ENCODE data around the gene TCP1.

The TCP1 gene

DNA sequence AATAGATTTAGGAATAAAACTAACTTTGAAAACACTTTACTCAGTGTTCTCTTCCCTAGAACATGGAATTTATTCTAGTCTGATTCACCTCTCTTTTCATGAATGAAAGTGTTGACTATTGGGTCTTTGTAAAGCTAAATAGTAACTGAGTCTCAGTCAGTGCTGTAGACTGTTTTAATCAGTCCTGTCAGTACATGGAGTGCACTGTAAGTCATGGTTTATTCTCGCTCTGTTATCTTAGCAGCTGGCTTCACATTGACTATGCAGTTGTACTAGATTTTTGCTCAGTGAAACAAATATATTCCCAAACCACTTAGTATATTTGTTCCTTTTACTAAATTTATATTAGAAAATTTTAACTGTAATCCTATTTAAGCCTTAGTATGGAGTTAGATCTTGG is 42.6 kb downstream of the TCP1 start:
- ATAC-seq = no peak
- no peak for TF ChIP-seq ZFP3 (CRISPR knock-in tag; IDR thresholded peaks at IDR 0.05)
- TF ChIP-seq ZC3H10 (CRISPR knock-in tag; IDR thresholded peaks at IDR 0.05) = no peak
- TF ChIP-seq ZNF70 (CRISPR knock-in tag; IDR thresholded peaks at IDR 0.05) = no peak
- no peak for TF ChIP-seq CSDC2 (CRISPR knock-in tag; IDR thresholded peaks at IDR 0.05)
- TF ChIP-seq ESRRG (CRISPR knock-in tag; IDR thresholded peaks at IDR 0.05) = no peak
- no peak for TF ChIP-seq OSR1 (CRISPR knock-in tag; IDR thresholded peaks at IDR 0.05)
- TF ChIP-seq GLIS3 (CRISPR knock-in tag; IDR thresholded peaks at IDR 0.05) = no peak
- TF ChIP-seq ZNF8 (CRISPR knock-in tag; IDR thresholded peaks at IDR 0.05) = no peak
- no peak for TF ChIP-seq BACH2 (CRISPR knock-in tag; IDR thresholded peaks at IDR 0.05; ENCODE audit: borderline replicate concordance)
- TF ChIP-seq ZNF565 (CRISPR knock-in tag; conservative IDR thresholded peaks at IDR 0.05; ENCODE audit: low read depth) = no peak
- TF ChIP-seq RARB (CRISPR knock-in tag; IDR thresholded peaks at IDR 0.05) = no peak
- TF ChIP-seq, protein P1, sequence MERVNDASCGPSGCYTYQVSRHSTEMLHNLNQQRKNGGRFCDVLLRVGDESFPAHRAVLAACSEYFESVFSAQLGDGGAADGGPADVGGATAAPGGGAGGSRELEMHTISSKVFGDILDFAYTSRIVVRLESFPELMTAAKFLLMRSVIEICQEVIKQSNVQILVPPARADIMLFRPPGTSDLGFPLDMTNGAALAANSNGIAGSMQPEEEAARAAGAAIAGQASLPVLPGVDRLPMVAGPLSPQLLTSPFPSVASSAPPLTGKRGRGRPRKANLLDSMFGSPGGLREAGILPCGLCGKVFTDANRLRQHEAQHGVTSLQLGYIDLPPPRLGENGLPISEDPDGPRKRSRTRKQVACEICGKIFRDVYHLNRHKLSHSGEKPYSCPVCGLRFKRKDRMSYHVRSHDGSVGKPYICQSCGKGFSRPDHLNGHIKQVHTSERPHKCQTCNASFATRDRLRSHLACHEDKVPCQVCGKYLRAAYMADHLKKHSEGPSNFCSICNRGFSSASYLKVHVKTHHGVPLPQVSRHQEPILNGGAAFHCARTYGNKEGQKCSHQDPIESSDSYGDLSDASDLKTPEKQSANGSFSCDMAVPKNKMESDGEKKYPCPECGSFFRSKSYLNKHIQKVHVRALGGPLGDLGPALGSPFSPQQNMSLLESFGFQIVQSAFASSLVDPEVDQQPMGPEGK (CRISPR knock-in tag; IDR thresholded peaks at IDR 0.05; ENCODE audit: borderline replicate concordance) = no peak
- TF ChIP-seq ARNTL (CRISPR knock-in tag; IDR thresholded peaks at IDR 0.05; ENCODE audit: borderline replicate concordance, low read depth) = no peak
- TF ChIP-seq, protein P2, sequence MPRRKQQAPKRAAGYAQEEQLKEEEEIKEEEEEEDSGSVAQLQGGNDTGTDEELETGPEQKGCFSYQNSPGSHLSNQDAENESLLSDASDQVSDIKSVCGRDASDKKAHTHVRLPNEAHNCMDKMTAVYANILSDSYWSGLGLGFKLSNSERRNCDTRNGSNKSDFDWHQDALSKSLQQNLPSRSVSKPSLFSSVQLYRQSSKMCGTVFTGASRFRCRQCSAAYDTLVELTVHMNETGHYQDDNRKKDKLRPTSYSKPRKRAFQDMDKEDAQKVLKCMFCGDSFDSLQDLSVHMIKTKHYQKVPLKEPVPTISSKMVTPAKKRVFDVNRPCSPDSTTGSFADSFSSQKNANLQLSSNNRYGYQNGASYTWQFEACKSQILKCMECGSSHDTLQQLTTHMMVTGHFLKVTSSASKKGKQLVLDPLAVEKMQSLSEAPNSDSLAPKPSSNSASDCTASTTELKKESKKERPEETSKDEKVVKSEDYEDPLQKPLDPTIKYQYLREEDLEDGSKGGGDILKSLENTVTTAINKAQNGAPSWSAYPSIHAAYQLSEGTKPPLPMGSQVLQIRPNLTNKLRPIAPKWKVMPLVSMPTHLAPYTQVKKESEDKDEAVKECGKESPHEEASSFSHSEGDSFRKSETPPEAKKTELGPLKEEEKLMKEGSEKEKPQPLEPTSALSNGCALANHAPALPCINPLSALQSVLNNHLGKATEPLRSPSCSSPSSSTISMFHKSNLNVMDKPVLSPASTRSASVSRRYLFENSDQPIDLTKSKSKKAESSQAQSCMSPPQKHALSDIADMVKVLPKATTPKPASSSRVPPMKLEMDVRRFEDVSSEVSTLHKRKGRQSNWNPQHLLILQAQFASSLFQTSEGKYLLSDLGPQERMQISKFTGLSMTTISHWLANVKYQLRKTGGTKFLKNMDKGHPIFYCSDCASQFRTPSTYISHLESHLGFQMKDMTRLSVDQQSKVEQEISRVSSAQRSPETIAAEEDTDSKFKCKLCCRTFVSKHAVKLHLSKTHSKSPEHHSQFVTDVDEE (CRISPR knock-in tag; IDR thresholded peaks at IDR 0.05) = no peak
- TF ChIP-seq, protein P3, sequence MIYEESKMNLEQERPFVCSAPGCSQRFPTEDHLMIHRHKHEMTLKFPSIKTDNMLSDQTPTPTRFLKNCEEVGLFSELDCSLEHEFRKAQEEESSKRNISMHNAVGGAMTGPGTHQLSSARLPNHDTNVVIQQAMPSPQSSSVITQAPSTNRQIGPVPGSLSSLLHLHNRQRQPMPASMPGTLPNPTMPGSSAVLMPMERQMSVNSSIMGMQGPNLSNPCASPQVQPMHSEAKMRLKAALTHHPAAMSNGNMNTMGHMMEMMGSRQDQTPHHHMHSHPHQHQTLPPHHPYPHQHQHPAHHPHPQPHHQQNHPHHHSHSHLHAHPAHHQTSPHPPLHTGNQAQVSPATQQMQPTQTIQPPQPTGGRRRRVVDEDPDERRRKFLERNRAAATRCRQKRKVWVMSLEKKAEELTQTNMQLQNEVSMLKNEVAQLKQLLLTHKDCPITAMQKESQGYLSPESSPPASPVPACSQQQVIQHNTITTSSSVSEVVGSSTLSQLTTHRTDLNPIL (CRISPR knock-in tag; IDR thresholded peaks at IDR 0.05; ENCODE audit: low read depth) = no peak
- TF ChIP-seq, protein P4, sequence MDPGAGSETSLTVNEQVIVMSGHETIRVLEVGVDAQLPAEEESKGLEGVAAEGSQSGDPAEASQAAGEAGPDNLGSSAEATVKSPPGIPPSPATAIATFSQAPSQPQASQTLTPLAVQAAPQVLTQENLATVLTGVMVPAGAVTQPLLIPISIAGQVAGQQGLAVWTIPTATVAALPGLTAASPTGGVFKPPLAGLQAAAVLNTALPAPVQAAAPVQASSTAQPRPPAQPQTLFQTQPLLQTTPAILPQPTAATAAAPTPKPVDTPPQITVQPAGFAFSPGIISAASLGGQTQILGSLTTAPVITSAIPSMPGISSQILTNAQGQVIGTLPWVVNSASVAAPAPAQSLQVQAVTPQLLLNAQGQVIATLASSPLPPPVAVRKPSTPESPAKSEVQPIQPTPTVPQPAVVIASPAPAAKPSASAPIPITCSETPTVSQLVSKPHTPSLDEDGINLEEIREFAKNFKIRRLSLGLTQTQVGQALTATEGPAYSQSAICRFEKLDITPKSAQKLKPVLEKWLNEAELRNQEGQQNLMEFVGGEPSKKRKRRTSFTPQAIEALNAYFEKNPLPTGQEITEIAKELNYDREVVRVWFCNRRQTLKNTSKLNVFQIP (CRISPR knock-in tag; IDR thresholded peaks at IDR 0.05; ENCODE audit: borderline replicate concordance, low read depth) = no peak
- TF ChIP-seq ZFP30 (CRISPR knock-in tag; IDR thresholded peaks at IDR 0.05) = no peak
- no peak for TF ChIP-seq SNAI2 (CRISPR knock-in tag; IDR thresholded peaks at IDR 0.05)
- TF ChIP-seq TOX (CRISPR knock-in tag; IDR thresholded peaks at IDR 0.05; ENCODE audit: borderline replicate concordance) = no peak
- TF ChIP-seq TCF4 (CRISPR knock-in tag; IDR thresholded peaks at IDR 0.05; ENCODE audit: borderline replicate concordance) = no peak

DNA sequence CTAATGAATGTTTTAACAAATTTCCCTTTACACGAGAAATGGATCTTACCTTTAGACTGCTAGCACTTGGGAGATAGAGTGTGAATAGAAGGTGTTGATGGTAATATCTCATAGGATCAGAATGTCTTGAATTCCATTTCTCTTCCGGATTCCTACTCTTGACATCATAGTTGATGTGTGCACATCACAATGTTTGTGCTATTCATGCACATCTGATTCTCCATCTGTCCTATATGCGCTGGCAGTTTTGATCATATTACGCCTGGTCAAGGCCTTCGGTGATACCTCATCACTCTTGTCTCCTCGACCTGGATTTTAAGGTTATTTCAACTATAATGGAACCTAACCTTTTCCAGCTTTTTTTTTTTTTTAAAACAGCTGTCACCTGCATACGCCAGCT is 44.3 kb downstream of the TCP1 start:
- ATAC-seq = no peak
- no peak for TF ChIP-seq ARNTL (CRISPR knock-in tag; IDR thresholded peaks at IDR 0.05; ENCODE audit: borderline replicate concordance, low read depth)
- TF ChIP-seq BACH2 (CRISPR knock-in tag; IDR thresholded peaks at IDR 0.05; ENCODE audit: borderline replicate concordance) = no peak
- TF ChIP-seq SNAI2 (CRISPR knock-in tag; IDR thresholded peaks at IDR 0.05) = no peak
- TF ChIP-seq OSR1 (CRISPR knock-in tag; IDR thresholded peaks at IDR 0.05) = no peak
- TF ChIP-seq ESRRG (CRISPR knock-in tag; IDR thresholded peaks at IDR 0.05) = no peak
- no peak for TF ChIP-seq ZNF70 (CRISPR knock-in tag; IDR thresholded peaks at IDR 0.05)
- TF ChIP-seq, protein P4 (CRISPR knock-in tag; IDR thresholded peaks at IDR 0.05; ENCODE audit: borderline replicate concordance, low read depth) = no peak
- no peak for TF ChIP-seq GLIS3 (CRISPR knock-in tag; IDR thresholded peaks at IDR 0.05)
- TF ChIP-seq, protein P2 (CRISPR knock-in tag; IDR thresholded peaks at IDR 0.05) = no peak
